Anterior cingulate cortex (tissue), 58 donors: ENCODE measurements around the gene TOMM34.

Experiments
- DNase-seq, 58 donors: peaks; one replicate each; lab custom pipeline; 2025; lab: John Stamatoyannopoulos, UW

TOMM34 gene

DNA sequence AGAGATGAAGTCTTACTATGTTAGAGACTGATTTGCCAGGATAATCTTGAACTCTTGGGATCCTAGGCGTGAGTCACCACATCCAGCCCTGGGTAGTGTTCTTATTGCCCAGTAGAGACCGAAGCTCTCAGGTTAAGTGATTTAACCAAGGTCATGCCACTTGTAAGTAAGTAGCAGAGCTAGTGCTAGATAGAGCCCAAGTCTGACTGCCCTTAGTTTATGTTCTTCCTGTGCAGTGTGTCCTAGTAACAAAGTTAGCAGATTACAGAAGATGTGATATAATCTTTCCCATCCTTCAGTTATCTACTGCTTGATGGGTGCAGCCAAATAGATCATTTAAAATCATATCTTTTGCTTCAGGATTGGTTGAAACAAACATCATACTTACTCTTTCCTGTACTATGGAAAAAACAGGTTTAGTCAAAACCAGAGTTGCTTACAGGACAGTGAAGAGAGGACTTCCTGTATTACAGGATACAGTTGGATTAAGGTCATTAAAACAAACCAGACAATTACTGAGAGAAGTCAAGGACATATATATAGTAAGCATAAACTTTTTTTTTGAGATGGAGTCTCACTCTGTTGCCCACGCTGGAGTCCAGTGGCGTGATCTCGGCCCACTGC lies 59.9 kb downstream of the TOMM34 start:
- no peak for DNase-seq

- no peak for DNase-seq
Observed at GRCh38 chr20:44897133-44897532, 63.1 kb downstream of the TOMM34 start.

- DNase-seq = no peak
Observed at GRCh38 chr20:44896583-44896982, 63.6 kb downstream of the TOMM34 start.

DNA sequence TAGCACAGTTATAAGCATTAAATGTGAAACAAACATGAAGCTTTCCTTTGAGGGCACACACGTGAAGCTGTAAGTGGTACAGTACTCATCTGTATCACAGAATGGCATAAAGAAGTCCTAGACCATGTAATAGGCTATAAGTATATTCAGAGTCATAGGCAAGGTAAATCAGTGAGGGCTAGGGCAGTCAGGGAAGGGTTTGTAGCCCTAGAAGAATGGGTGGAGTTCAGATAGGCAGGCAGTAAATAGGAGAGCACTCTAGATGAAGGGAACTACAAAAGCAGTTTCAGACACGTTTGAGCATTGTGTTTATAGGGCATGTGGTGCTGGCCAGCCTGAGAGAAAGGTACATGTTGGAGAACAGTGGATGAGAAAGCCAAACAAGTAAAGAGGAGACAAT lies 65.2 kb downstream of the TOMM34 start:
- DNase-seq = no peak
